K562 (cell line): ENCODE data around the gene ETV4. TPM values are rescaled to one million over a fixed set of nuclear protein-coding genes. Genes with fewer than 3 reads are reported as not detected.

Experiments used
- E2F6 ChIP-seq, 2 experiments: IDR thresholded peaks; 2 replicates each; pipeline ENCODE4 v1.6.1; 2011; ENCODE audit warnings: borderline replicate concordance in 1 of 2, control low read depth in 1 of 2, low read depth in 1 of 2, low read length in 1 of 2, mild to moderate bottlenecking in 1 of 2, mixed read lengths in 1 of 2, moderate library complexity in 1 of 2; ENCODE audit not compliant: insufficient read depth in 1 of 2, insufficient read length in 1 of 2, poor library complexity in 1 of 2, severe bottlenecking in 1 of 2; ENCODE audit errors: extremely low read depth in 1 of 2
- EZH2 ChIP-seq: IDR thresholded peaks from 2 replicates; pipeline ENCODE4 v1.6.1; 2012; ENCODE audit warnings: low read depth, mild to moderate bottlenecking, inconsistent platforms, low read length, borderline replicate concordance
- HDAC1 ChIP-seq, 2 experiments: fragments of 450-650 bp; IDR thresholded peaks; 2 replicates each; pipeline ENCODE4 v1.6.1; 2016 to 2017; ENCODE audit warnings: inconsistent platforms in 1 of 2, mild to moderate bottlenecking in 1 of 2, moderate library complexity in 1 of 2
- KDM1A ChIP-seq, 2 experiments: fragments of 450-650 bp; IDR thresholded peaks; 2 replicates each; pipeline ENCODE4 v1.6.1; 2016; ENCODE audit warnings: mild to moderate bottlenecking in 2 of 2
- MEF2A ChIP-seq: IDR thresholded peaks from 2 replicates; pipeline ENCODE4 v1.6.1; 2011; ENCODE audit warnings: low read depth, mild to moderate bottlenecking, low read length, moderate library complexity; ENCODE audit not compliant: control insufficient read depth
- POLR2AphosphoS2 ChIP-seq: IDR thresholded peaks from 2 replicates; pipeline ENCODE4 v1.6.1; 2012; ENCODE audit warnings: low read length, improper control_type of control experiment
- ZNF197 ChIP-seq: fragments of 200-800 bp; sonication (Bioruptor generic); IDR thresholded peaks from 2 replicates; pipeline ENCODE4 v1.6.1; 2016; ENCODE audit warnings: low read depth, missing genetic modification characterization, missing compliant biosample characterization
- ZNF277 ChIP-seq: fragments of 250-450 bp; sonication (Bioruptor Pico); IDR thresholded peaks from 2 replicates; pipeline ENCODE4 v1.8.0; 2022; ENCODE audit warnings: inconsistent platforms, mild to moderate bottlenecking, moderate library complexity, borderline replicate concordance
- ZNF764 ChIP-seq: fragments of 250-450 bp; sonication (Bioruptor Pico); IDR thresholded peaks from 2 replicates; pipeline ENCODE4 v1.4.0; 2020; ENCODE audit warnings: low read depth, mild to moderate bottlenecking, moderate library complexity
- polyA plus RNA-seq, 8 experiments: library from polyadenylated mRNA; depleted of rRNA in 4 of 8; stranded (reverse) in 5 of 8; unstranded in 3 of 8; fragments of >200 nt; fragmentation: Nextera tagmentation in 2 of 8; fragmentation: Illumina TruSeq in 1 of 8; extraction: Ambion mirVana in 2 of 8; extraction: Trizol in 1 of 8; gene quantifications; 2 replicates each; pipeline versions ENCODE4 v1.2.1 to v1.2.3, GENCODE V29; 2011 to 2014; ENCODE audit warnings: inconsistent platforms in 1 of 8, missing spikeins in 1 of 8
- total RNA-seq, 7 experiments: library from RNA; depleted of rRNA in 6 of 7; stranded (reverse); fragments of >200 nt in 6 of 7; fragmentation: Illumina TruSeq in 2 of 7; extraction: Trizol in 2 of 7; gene quantifications; 2 replicates each; pipeline versions ENCODE4 v1.2.1 to v1.2.3, GENCODE V29; 2011 to 2021; ENCODE audit warnings: low replicate concordance in 1 of 7

Gene ETV4
- total and polyA plus RNA-seq, 9 of the 15 experiments (the other 6 are each of a cell fraction or from before 2014, with no cell fraction given): 5.5 to 66.3 (median 28.2) TPM

GRCh38 chr17:43552229-43552837 lies 6.2 kb upstream of the ETV4 start (continued):
- TF ChIP-seq E2F6 (IDR thresholded peaks at IDR 0.05; ENCODE audit: borderline replicate concordance in 1 of 2, extremely low read depth in 1 of 2, insufficient read depth in 1 of 2, insufficient read length in 1 of 2, low read depth in 1 of 2, low read length in 1 of 2, poor library complexity in 1 of 2, severe bottlenecking in 1 of 2): no peak
- no peak for TF ChIP-seq MEF2A
- TF ChIP-seq KDM1A (IDR thresholded peaks at IDR 0.05): no peak
- no peak for TF ChIP-seq HDAC1 (IDR thresholded peaks at IDR 0.05)
- TF ChIP-seq ZNF277 (CRISPR knock-in tag): no peak
- TF ChIP-seq EZH2: no peak
- no peak for TF ChIP-seq POLR2AphosphoS2
- no peak for TF ChIP-seq ZNF197 (CRISPR knock-in tag)
- no peak for TF ChIP-seq ZNF764 (CRISPR knock-in tag)
